ENCODE data around the gene SETD3. TPM values are rescaled to one million over a fixed set of nuclear protein-coding genes. Genes with fewer than 3 reads are reported as not detected.

Gene SETD3
- total and polyA plus RNA-seq, 2 experiments from 2014 or later, result 40.7 to 68.0 TPM

GRCh38 chr14:99468836-99469592 lies 11.6 kb downstream of the SETD3 start:
- Histone ChIP-seq H3K27me3 (ENCODE audit: insufficient read depth) (no peaks in the 10 kb centered on the region), H3K79me2 (replicated peaks; ENCODE audit: insufficient read depth) (peaks cover 91% of the 10 kb centered on the region), H3F3A (replicated peaks; ENCODE audit: low read depth) (peaks cover 3% of the 10 kb centered on the region; the same call in 1 of the 2 replicates), H3K27ac (ENCODE audit: low read depth) (no peak overlapping the region), H3K4me1 (ENCODE audit: insufficient read depth) (peaks cover 22% of the 10 kb centered on the region), H3K4me3 (no peak overlapping the region), H4K20me1 (replicated peaks; ENCODE audit: insufficient read depth) (peaks cover 46% of the 10 kb centered on the region), H3K9me2 (ENCODE audit: insufficient read depth) (no peaks in the 10 kb centered on the region), H3K4me2 (no peak overlapping the region), H3K36me3 (ENCODE audit: insufficient read depth) (no peaks in the 10 kb centered on the region), H2AFZ (no peak overlapping the region)
- Mint-ChIP-seq H3K4me3 (no peak overlapping the region), H3K27ac (no peak overlapping the region; the same call in 1 of the 2 replicates), H3K4me1 (peaks cover 50% of the 10 kb centered on the region), H3K36me3 (ENCODE audit: low read depth) (peaks cover 6% of the 10 kb centered on the region; the same call in 2 of the 3 replicates), H3K27me3 (ENCODE audit: insufficient read depth, low read depth, poor library complexity) (peaks cover 4% of the 10 kb centered on the region), H3K9me3 (no peaks in the 10 kb centered on the region)
- DNase-seq (ENCODE audit: low spot score) (no peak), ATAC-seq (no peak)
- TF ChIP-seq ETS1 (IDR thresholded peaks at IDR 0.05) (no peak), NANOG (IDR thresholded peaks at IDR 0.05; ENCODE audit: borderline replicate concordance) (no peak), ZNF331 (CRISPR knock-in tag; IDR thresholded peaks at IDR 0.05; ENCODE audit: low read depth) (no peak)

GRCh38 chr14:99468081-99468480 lies 12.6 kb downstream of the SETD3 start:
- ATAC-seq (no peak), DNase-seq (ENCODE audit: low spot score) (no peak)
- Histone ChIP-seq H3K36me3 (ENCODE audit: insufficient read depth) (no peaks in the 10 kb centered on the region), H3K79me2 (replicated peaks; ENCODE audit: insufficient read depth) (peaks cover 84% of the 10 kb centered on the region), H3F3A (replicated peaks; ENCODE audit: low read depth) (peaks cover 3% of the 10 kb centered on the region; the same call in 1 of the 2 replicates), H4K20me1 (replicated peaks; ENCODE audit: insufficient read depth) (peaks cover 40% of the 10 kb centered on the region), H3K9me2 (ENCODE audit: insufficient read depth) (no peaks in the 10 kb centered on the region), H3K27me3 (ENCODE audit: insufficient read depth) (no peaks in the 10 kb centered on the region), H3K4me1 (ENCODE audit: insufficient read depth) (peaks cover 20% of the 10 kb centered on the region), H3K4me3 (no peak overlapping the region), H3K4me2 (no peak overlapping the region), H3K27ac (ENCODE audit: low read depth) (no peak overlapping the region), H2AFZ (no peak overlapping the region)
- TF ChIP-seq POLR2AphosphoS5 (IDR thresholded peaks at IDR 0.05; ENCODE audit: low read depth) (no peak), JUNB (IDR thresholded peaks at IDR 0.05; ENCODE audit: unreplicated experiment) (no peak), ZNF331 (CRISPR knock-in tag; IDR thresholded peaks at IDR 0.05; ENCODE audit: low read depth) (no peak), ETS1 (IDR thresholded peaks at IDR 0.05) (no peak), CTCF (conservative IDR thresholded peaks at IDR 0.05; ENCODE audit: low read depth in 2 of 2) (no peak)
- H3K36me3 Mint-ChIP-seq (ENCODE audit: low read depth), result peaks cover 6% of the 10 kb centered on the region; the same call in 2 of the 3 replicates
- peaks cover 54% of the 10 kb centered on the region for H3K4me1 Mint-ChIP-seq
- H3K9me3 Mint-ChIP-seq, result no peaks in the 10 kb centered on the region
- H3K4me3 Mint-ChIP-seq, result no peak overlapping the region
- peaks cover 4% of the 10 kb centered on the region for H3K27me3 Mint-ChIP-seq (ENCODE audit: insufficient read depth, low read depth, poor library complexity)
- no peak overlapping the region for H3K27ac Mint-ChIP-seq
